GM13977 (cell line): ENCODE measurements around the gene PAM.

ENCODE experiments used
- DNase-seq: peaks from one replicate; pipeline ENCODE4 v3.0.0; 2012; ENCODE audit warnings: low spot score
- CTCF ChIP-seq: IDR thresholded peaks from 2 replicates; pipeline ENCODE4 v1.5.1; 2012; ENCODE audit warnings: mild to moderate bottlenecking, control low read depth; ENCODE audit not compliant: insufficient read depth; ENCODE audit errors: extremely low read depth, missing control alignments
- in situ Hi-C: fragments of 300-500 bp; cut with MboI; formaldehyde crosslinking; loops from one replicate; pipeline ENCODE4 v1.12.0; 2022; ENCODE audit warnings: low sequenced_read_pairs, low pct_unique_long_range_greater_than_20kb, mixed read lengths, inconsistent platforms; ENCODE audit not compliant: unreplicated experiment

PAM gene

DNA sequence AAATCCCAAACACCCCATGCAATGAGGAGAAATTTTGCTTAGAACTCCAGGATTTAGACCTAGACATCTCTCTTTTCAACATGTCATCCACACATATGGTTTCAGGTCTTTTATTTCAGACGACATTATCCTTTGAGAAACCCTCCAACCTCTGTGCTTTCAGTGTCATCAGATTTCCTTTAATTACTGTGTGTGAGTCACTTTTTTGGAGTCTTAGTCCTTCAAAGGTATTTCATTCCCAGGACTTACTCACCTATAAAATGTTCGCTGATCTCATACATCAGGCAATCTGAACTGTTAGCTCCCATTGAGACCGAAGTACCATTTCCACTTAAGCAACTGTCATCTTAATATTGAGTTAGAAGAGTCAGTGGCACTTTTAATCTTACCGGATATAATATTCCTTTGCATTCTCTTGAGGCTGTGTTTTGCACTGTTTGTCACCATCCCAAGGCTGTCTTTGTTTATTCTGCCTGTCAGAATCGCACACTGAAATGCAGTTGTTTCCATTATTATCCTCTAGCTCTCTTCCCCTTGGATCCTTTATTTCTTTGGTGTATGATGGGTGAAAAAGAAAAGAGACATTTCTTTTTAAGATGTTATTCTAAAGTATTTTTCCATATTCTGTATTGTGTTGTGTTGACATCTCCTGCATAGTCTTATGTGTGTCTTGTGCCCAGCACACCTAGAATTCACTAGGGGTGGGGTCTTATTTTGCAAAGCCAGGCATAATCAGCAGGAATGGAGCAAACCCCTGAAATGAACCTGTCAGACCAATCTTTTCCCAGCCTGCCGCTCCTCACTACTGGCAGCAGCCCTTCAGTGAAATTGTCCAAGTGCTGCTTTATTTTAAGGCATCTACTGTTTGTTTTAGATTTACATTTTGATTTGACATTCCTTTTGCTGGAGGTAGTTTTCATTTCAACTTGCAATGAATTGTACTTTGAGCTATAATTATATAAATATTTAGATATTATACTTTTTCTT is 155.4 kb downstream of the PAM start:
- no peak for DNase-seq
- no peak for TF ChIP-seq CTCF
- in situ Hi-C loops: no loop called here

GRCh38 chr5:102911973-102912372 is 156.9 kb downstream of the PAM start:
- in situ Hi-C loops: no loop called here
- DNase-seq: no peak
- no peak for TF ChIP-seq CTCF

GRCh38 chr5:102916109-102916508 is 161.0 kb downstream of the PAM start:
- in situ Hi-C loops: no loop called here
- no peak for TF ChIP-seq CTCF
- no peak for DNase-seq

DNA sequence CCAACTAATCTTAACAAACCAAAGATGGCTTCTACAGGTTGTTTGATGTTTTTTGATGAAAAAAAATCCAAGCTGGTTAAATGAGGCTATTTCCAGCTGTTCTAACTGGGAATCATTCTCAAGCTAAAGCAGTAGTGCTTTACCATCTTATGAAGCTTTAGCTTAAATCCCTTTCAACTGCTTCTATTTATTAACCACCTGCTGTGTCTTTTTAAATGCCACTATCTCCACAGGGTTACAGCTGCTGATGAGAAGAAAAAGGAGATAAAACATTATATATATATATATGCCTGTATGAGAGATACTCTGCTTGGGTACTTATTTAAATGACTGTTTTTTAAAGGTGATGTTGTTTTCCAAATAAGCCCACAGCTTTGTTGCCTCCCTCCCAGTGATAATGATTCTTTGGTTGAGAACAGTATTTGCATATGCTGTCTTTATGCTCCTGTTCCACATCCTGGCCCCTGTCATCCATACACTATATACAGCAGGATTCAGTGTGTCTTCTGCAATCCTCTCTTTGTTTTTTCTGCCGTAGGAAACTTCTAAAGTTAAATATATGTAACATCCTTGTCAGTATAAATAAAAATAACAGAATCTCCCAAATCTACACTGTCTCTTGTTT is 164.0 kb downstream of the PAM start:
- no peak for TF ChIP-seq CTCF
- DNase-seq: no peak
- in situ Hi-C loops: no loop called here

GRCh38 chr5:102920762-102921161 is 165.7 kb downstream of the PAM start:
- in situ Hi-C loops: no loop called here
- no peak for DNase-seq
- TF ChIP-seq CTCF: no peak

- no peak for TF ChIP-seq CTCF
- in situ Hi-C loops: no loop called here
Observed at GRCh38 chr5:102921341-102922044, 166.4 kb downstream of the PAM start.

More at GRCh38 chr5:102921341-102922044, 166.4 kb downstream of the PAM start:
- no peak for DNase-seq
